Adrenal gland (tissue), 12 donors: ENCODE data around the gene MYRFL. TPM values are rescaled to one million over a fixed set of nuclear protein-coding genes. Genes with fewer than 3 reads are reported as not detected.

Experiments
- DNase-seq, 7 donors: peaks; one replicate each; pipeline ENCODE4 v3.0.0-alpha.2; 2019 to 2020
- H3K27ac ChIP-seq, 5 donors: fragments of 200-600 bp; sonication (generic) in 4 of 5; 1 replicate in 3 of 5; 2 replicates in 2 of 5; pipeline versions ENCODE4 v1.5.1 to v1.8.0; 2016 to 2020; ENCODE audit warnings: mild to moderate bottlenecking in 1 of 5
- H3K27me3 ChIP-seq: fragments of 200-600 bp; 2 replicates; pipeline ENCODE4 v1.8.0; 2021
- H3K36me3 ChIP-seq, 2 donors: fragments of 200-600 bp; replicated peaks in 1 of 2; 1 replicate in 1 of 2; 2 replicates in 1 of 2; pipeline versions ENCODE4 v1.5.1 to v1.8.0; 2018 to 2022
- H3K4me1 ChIP-seq, 2 donors: fragments of 200-600 bp; replicated peaks in 1 of 2; 1 replicate in 1 of 2; 2 replicates in 1 of 2; pipeline versions ENCODE4 v1.5.1 to v1.8.0; 2018 to 2021
- H3K4me3 ChIP-seq, 4 donors: fragments of 200-600 bp; sonication (generic) in 3 of 4; one replicate each; pipeline ENCODE4 v1.5.1; 2016 to 2018
- H3K9me3 ChIP-seq, 3 donors: fragments of 200-600 bp; sonication (generic) in 1 of 3; replicated peaks in 1 of 3; 1 replicate in 2 of 3; 2 replicates in 1 of 3; pipeline versions ENCODE4 v1.5.1 to v1.8.0; 2016 to 2021
- POLR2A ChIP-seq, 2 donors: fragments of 450-650 bp; IDR thresholded peaks; one replicate each; pipeline ENCODE4 v1.6.1; 2017; ENCODE audit warnings: antibody characterized with exemption in 2 of 2, mild to moderate bottlenecking in 2 of 2, moderate library complexity in 1 of 2
- WGBS, 4 donors: extraction: QIAGEN DNeasy Blood & Tissue Kit in 2 of 4; methylation state at CpG; one replicate each; pipeline versions ENCODE4 v1.1.5 to v1.1.7; 2013 to 2017; 5-methylcytosine and 5-hydroxymethylcytosine counted together
- intact Hi-C, 2 donors: fragments of 100-400 bp; cut with DNase I; formaldehyde crosslinking; loops; one replicate each; pipeline versions ENCODE4 v1.14.1 to v1.15.0; 2022 to 2023
- polyA plus RNA-seq, 3 donors: library from polyadenylated mRNA; stranded (reverse); fragments of 200-250 nt in 2 of 3; fragments of 350-450 nt in 1 of 3; fragmentation: Illumina TruSeq in 1 of 3; extraction: RNeasy Lipid Tissue Mini Kit (QIAGEN cat#74804) in 1 of 3; gene quantifications; one replicate each; pipeline ENCODE4 v1.2.3, GENCODE V29; 2013 to 2014
- total RNA-seq, 9 donors: library from RNA; depleted of rRNA in 4 of 9; stranded (reverse); fragments of >200 nt in 4 of 9; fragments of 120-200 nt in 1 of 9; fragmentation: NEBNext Ultra II Directional in 1 of 9; extraction: Animal tissue kit (Norgen Biotek cat#: 25700) in 1 of 9; gene quantifications; one replicate each; pipeline versions ENCODE4 v1.1.0 to v1.2.4, GENCODE V29; 2013 to 2023
- TF ChIP-seq, protein P1 (sequence below), 6 experiments: fragments of 450-650 bp in 4 of 6; fragments of 200-600 bp in 2 of 6; sonication (generic) in 1 of 6; IDR thresholded peaks; 1 replicate in 5 of 6; 2 replicates in 1 of 6; pipeline versions ENCODE4 v1.5.1 to v1.8.0; 2016 to 2021; ENCODE audit warnings: antibody characterized with exemption in 6 of 6, mild to moderate bottlenecking in 2 of 6, moderate library complexity in 1 of 6
- donor health status: healthy with polysubstance abuse.
- donor health status: Bipolar disorder and iron deficiency.
- donor health status: DM: yes; HTN: yes; CAD: no.
- donor health status: DM: no; HTN: no; CAD: no.
- donor health status: DM: no; HTN: no; CAD: no.
- donor health status: DM: yes; HTN: yes; CAD: no.

MYRFL gene
- total and polyA plus RNA-seq, 12 donors = 0.07 to 1.00 (median 0.30) TPM

- no peaks in the 10 kb centered on the region for H3K9me3 ChIP-seq
- H3K4me3 ChIP-seq = no peak overlapping the region
- intact Hi-C loops = no loop called here
- 76 to 86% (median 83%) methylated on average over 6 of the region's 6 CpGs for WGBS, 4 donors
- no peaks in the 10 kb centered on the region for H3K27me3 ChIP-seq
- H3K27ac ChIP-seq = no peak overlapping the region
- TF ChIP-seq, protein P1, sequence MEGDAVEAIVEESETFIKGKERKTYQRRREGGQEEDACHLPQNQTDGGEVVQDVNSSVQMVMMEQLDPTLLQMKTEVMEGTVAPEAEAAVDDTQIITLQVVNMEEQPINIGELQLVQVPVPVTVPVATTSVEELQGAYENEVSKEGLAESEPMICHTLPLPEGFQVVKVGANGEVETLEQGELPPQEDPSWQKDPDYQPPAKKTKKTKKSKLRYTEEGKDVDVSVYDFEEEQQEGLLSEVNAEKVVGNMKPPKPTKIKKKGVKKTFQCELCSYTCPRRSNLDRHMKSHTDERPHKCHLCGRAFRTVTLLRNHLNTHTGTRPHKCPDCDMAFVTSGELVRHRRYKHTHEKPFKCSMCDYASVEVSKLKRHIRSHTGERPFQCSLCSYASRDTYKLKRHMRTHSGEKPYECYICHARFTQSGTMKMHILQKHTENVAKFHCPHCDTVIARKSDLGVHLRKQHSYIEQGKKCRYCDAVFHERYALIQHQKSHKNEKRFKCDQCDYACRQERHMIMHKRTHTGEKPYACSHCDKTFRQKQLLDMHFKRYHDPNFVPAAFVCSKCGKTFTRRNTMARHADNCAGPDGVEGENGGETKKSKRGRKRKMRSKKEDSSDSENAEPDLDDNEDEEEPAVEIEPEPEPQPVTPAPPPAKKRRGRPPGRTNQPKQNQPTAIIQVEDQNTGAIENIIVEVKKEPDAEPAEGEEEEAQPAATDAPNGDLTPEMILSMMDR (IDR thresholded peaks at IDR 0.05) = no peak
- no peak for TF ChIP-seq POLR2A (IDR thresholded peaks at IDR 0.05)
- no peaks in the 10 kb centered on the region for H3K36me3 ChIP-seq
- H3K4me1 ChIP-seq = peaks cover 4 to 9% of the 10 kb centered on the region in 2 donors
- no peak for DNase-seq
Observed at GRCh38 chr12:69821032-69821455, 4.0 kb upstream of the MYRFL start.

GRCh38 chr12:69821456-69822159 is 3.4 kb upstream of the MYRFL start:
- peaks cover 4 to 9% of the 10 kb centered on the region in 2 donors for H3K4me1 ChIP-seq
- no peaks in the 10 kb centered on the region for H3K27me3 ChIP-seq
- no peak overlapping the region for H3K27ac ChIP-seq
- no peaks in the 10 kb centered on the region for H3K36me3 ChIP-seq
- 34 to 54% (median 46%) methylated on average over 8 of the region's 8 CpGs for WGBS, 4 donors
- intact Hi-C loops = no loop called here
- H3K4me3 ChIP-seq = no peak overlapping the region
- no peak for TF ChIP-seq POLR2A (IDR thresholded peaks at IDR 0.05)
- TF ChIP-seq, protein P1 (IDR thresholded peaks at IDR 0.05) = no peak
- DNase-seq = no peak
- no peaks in the 10 kb centered on the region for H3K9me3 ChIP-seq

GRCh38 chr12:69822201-69822860 is 2.7 kb upstream of the MYRFL start:
- Histone ChIP-seq H3K27me3 (no peaks in the 10 kb centered on the region), H3K9me3 (no peaks in the 10 kb centered on the region), H3K4me3 (no peak overlapping the region), H3K27ac (no peak overlapping the region), H3K4me1 (peaks cover 4 to 9% of the 10 kb centered on the region in 2 donors), H3K36me3 (no peaks in the 10 kb centered on the region)
- no peak for TF ChIP-seq POLR2A (IDR thresholded peaks at IDR 0.05)
- TF ChIP-seq, protein P1 (IDR thresholded peaks at IDR 0.05) = no peak
- DNase-seq = no peak
- WGBS, 4 donors = 67 to 90% (median 75%) methylated on average over 3 of the region's 3 CpGs
- intact Hi-C loops = no loop called here

DNA sequence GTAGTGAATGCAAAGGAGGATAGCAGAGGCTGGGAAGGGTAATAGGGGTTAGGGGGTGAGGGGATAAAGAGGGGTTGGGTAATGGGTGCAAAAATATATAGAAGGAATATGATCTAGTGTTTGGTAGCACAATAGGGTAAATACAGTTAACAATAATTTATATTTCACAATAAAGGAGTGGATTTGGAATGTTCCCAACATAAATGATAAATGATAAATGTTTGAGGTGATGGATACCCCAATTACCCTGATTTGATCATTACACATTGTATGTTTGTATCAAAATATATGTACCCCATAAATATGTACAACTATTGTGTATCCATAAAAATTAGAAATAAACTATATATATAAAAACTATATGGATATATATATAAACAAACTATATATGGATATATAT is 999 bp upstream of the MYRFL start:
- Histone ChIP-seq H3K9me3 (no peaks in the 10 kb centered on the region), H3K27ac (no peak overlapping the region), H3K4me1 (peaks cover 4 to 9% of the 10 kb centered on the region in 2 donors), H3K27me3 (no peaks in the 10 kb centered on the region), H3K4me3 (no peak overlapping the region), H3K36me3 (no peaks in the 10 kb centered on the region)
- intact Hi-C loops = no loop called here
- no peak for DNase-seq
- TF ChIP-seq, protein P1 (IDR thresholded peaks at IDR 0.05) = no peak
- no peak for TF ChIP-seq POLR2A (IDR thresholded peaks at IDR 0.05)
